ENCODE data around the gene RYR2. TPM values are rescaled to one million over a fixed set of nuclear protein-coding genes. Genes with fewer than 3 reads are reported as not detected.

RYR2 gene
- polyA plus RNA-seq, 1 experiment = not detected

GRCh38 chr1:237779356-237779755 lies 737.4 kb downstream of the RYR2 start:
- no peak for TF ChIP-seq CTCF (IDR thresholded peaks at IDR 0.05; ENCODE audit: low read depth, low read length)
- no peak overlapping the region for H3K4me3 ChIP-seq (ENCODE audit: low read depth, low read length)
- H3K27me3 ChIP-seq (ENCODE audit: control insufficient read depth, insufficient read depth, low read length) = no peaks in the 10 kb centered on the region
- POLR2A ChIA-PET = no interaction called here
- peaks cover 5% of the 10 kb centered on the region for H3K9me3 ChIP-seq (ENCODE audit: control insufficient read depth, insufficient read depth, low read length)
- CTCF ChIA-PET = interaction anchor here (0.8 kb wide), 1 partner anchor 473 kb away, joined by 3 read pairs; no protein-coding TSS in a partner anchor
- no peak for DNase-seq (ENCODE audit: low read depth, low spot score)
- H3K27ac ChIP-seq (ENCODE audit: low read depth, low read length) = no peak overlapping the region

GRCh38 chr1:237786066-237786719 lies 744.2 kb downstream of the RYR2 start:
- Histone ChIP-seq H3K9me3 (ENCODE audit: control insufficient read depth, insufficient read depth, low read length) (peaks cover 8% of the 10 kb centered on the region), H3K27me3 (ENCODE audit: control insufficient read depth, insufficient read depth, low read length) (no peaks in the 10 kb centered on the region), H3K27ac (ENCODE audit: low read depth, low read length) (no peak overlapping the region), H3K4me3 (ENCODE audit: low read depth, low read length) (no peak overlapping the region)
- TF ChIP-seq CTCF (IDR thresholded peaks at IDR 0.05; ENCODE audit: low read depth, low read length) = no peak
- CTCF ChIA-PET = no interaction called here
- no peak for DNase-seq (ENCODE audit: low read depth, low spot score)
- POLR2A ChIA-PET = no interaction called here

- ChIA-PET CTCF (interaction anchor here (0.6 to 1.4 kb wide), 2 partner anchors 19 to 21 kb away, joined by 3 to 4 read pairs; no protein-coding TSS in a partner anchor), POLR2A (no interaction called here)
- H3K27me3 ChIP-seq (ENCODE audit: control insufficient read depth, insufficient read depth, low read length) = no peaks in the 10 kb centered on the region
- H3K9me3 ChIP-seq (ENCODE audit: control insufficient read depth, insufficient read depth, low read length) = peaks cover 8% of the 10 kb centered on the region
- no peak for DNase-seq (ENCODE audit: low read depth, low spot score)
- H3K27ac ChIP-seq (ENCODE audit: low read depth, low read length) = no peak overlapping the region
- H3K4me3 ChIP-seq (ENCODE audit: low read depth, low read length) = no peak overlapping the region
- TF ChIP-seq CTCF (IDR thresholded peaks at IDR 0.05; ENCODE audit: low read depth, low read length) = no peak
These were observed 746.1 kb downstream of the RYR2 start for GRCh38 chr1:237788069-237788468.

- Histone ChIP-seq H3K4me3 (ENCODE audit: low read depth, low read length) (no peak overlapping the region), H3K27me3 (ENCODE audit: control insufficient read depth, insufficient read depth, low read length) (no peaks in the 10 kb centered on the region), H3K27ac (ENCODE audit: low read depth, low read length) (no peak overlapping the region), H3K9me3 (ENCODE audit: control insufficient read depth, insufficient read depth, low read length) (peaks cover 2% of the 10 kb centered on the region)
- CTCF ChIA-PET = no interaction called here
- no peak for DNase-seq (ENCODE audit: low read depth, low spot score)
- POLR2A ChIA-PET = no interaction called here
- TF ChIP-seq CTCF (IDR thresholded peaks at IDR 0.05; ENCODE audit: low read depth, low read length) = no peak
These were observed 747.6 kb downstream of the RYR2 start for GRCh38 chr1:237789619-237790018.

GRCh38 chr1:237791592-237791991 lies 749.6 kb downstream of the RYR2 start:
- ChIA-PET CTCF (interaction anchor here (1.6 kb wide), 1 partner anchor 15 kb away, joined by 11 read pairs; no protein-coding TSS in a partner anchor), POLR2A (no interaction called here)
- DNase-seq (ENCODE audit: low read depth, low spot score) = no peak
- no peak for TF ChIP-seq CTCF (IDR thresholded peaks at IDR 0.05; ENCODE audit: low read depth, low read length)
- H3K27me3 ChIP-seq (ENCODE audit: control insufficient read depth, insufficient read depth, low read length) = no peaks in the 10 kb centered on the region
- no peak overlapping the region for H3K4me3 ChIP-seq (ENCODE audit: low read depth, low read length)
- H3K27ac ChIP-seq (ENCODE audit: low read depth, low read length) = no peak overlapping the region
- no peaks in the 10 kb centered on the region; the same call in none of the 2 replicates for H3K9me3 ChIP-seq (ENCODE audit: control insufficient read depth, insufficient read depth, low read length)

Data from AG04450 (cell line).